Endothelial cell of umbilical vein (primary cell): Measurements from ENCODE around the gene HES2. TPM values are rescaled to one million over a fixed set of nuclear protein-coding genes. Genes with fewer than 3 reads are reported as not detected.
A peak's percentile ranks its signal among the peaks of the same experiment; 100 is the strongest.
"Not testable (repeated sequence)": the region's sequence is repeated elsewhere in the genome, so short reads cannot be mapped to it uniquely, and the experiment has no call there.

Experiments
- BruUV-seq: library from RNA; stranded (reverse); fragments of 400-500 nt; replicated peaks from 2 replicates; lab custom pipeline; 2021; lab: Mats Ljungman, UMichigan
- CTCF ChIA-PET: fragments of 300-600, 350-600 bp; sonication (Branson Sonifier 250); formaldehyde crosslinking; loops from one replicate; lab custom pipeline; 2021; ENCODE audit warnings: antibody characterized with exemption, inconsistent platforms; lab: Charles Lee
- POLR2A ChIA-PET: fragments of 300-600, 350-600 bp; sonication (Branson Sonifier 250); formaldehyde crosslinking; loops from one replicate; lab custom pipeline; 2021; ENCODE audit warnings: antibody characterized with exemption, inconsistent platforms; lab: Charles Lee
- DNase-seq: peaks from one replicate; pipeline ENCODE4 v3.0.0-alpha.2; 2011; ENCODE audit warnings: low read depth, low spot score
- FAIRE-seq: peaks from 2 replicates; lab custom pipeline; 2011; peaks lifted over from hg19 to GRCh38; lab: Jason Lieb, UNC
- H2AFZ ChIP-seq: 2 replicates; pipeline ENCODE4 v1.6.0; 2012; ENCODE audit warnings: low read depth, low read length, control low read depth, inconsistent platforms
- H3K27ac ChIP-seq: 2 replicates; pipeline ENCODE4 v1.5.1; 2011; ENCODE audit warnings: low read depth, mild to moderate bottlenecking, control low read depth, low read length, moderate library complexity; ENCODE audit not compliant: insufficient read depth
- H3K27me3 ChIP-seq, 2 experiments: 2 replicates each; pipeline versions ENCODE4 v1.6.0 to v1.6.1; 2011; ENCODE audit warnings: low read length in 2 of 2, mixed read lengths in 1 of 2; ENCODE audit not compliant: control insufficient read depth in 2 of 2, insufficient read depth in 2 of 2
- H3K36me3 ChIP-seq, 2 experiments: 2 replicates in 1 of 2; 3 replicates in 1 of 2; pipeline ENCODE4 v1.5.1; 2011; ENCODE audit warnings: low read length in 2 of 2, mild to moderate bottlenecking in 1 of 2, moderate library complexity in 1 of 2; ENCODE audit not compliant: control insufficient read depth in 2 of 2, insufficient read depth in 2 of 2; ENCODE audit errors: extremely low read depth in 1 of 2
- H3K4me1 ChIP-seq: 3 replicates; pipeline ENCODE4 v1.5.1; 2011; ENCODE audit warnings: mild to moderate bottlenecking, low read length; ENCODE audit not compliant: control insufficient read depth, insufficient read depth; ENCODE audit errors: extremely low read depth
- H3K4me2 ChIP-seq: 2 replicates; pipeline ENCODE4 v1.6.1; 2011; ENCODE audit warnings: low read length, control low read depth, mixed read lengths; ENCODE audit not compliant: insufficient read depth
- H3K4me3 ChIP-seq, 3 experiments: fragments of 200-600 bp in 1 of 3; sonication (generic), shearing (Covaris generic) in 1 of 3; replicated peaks in 1 of 3; 2 replicates each; pipeline ENCODE4 v1.5.1; 2011 to 2016; ENCODE audit warnings: control low read depth in 3 of 3, low read length in 3 of 3, mild to moderate bottlenecking in 2 of 3, inconsistent platforms in 1 of 3, low read depth in 1 of 3, moderate library complexity in 1 of 3; ENCODE audit not compliant: insufficient read depth in 1 of 3
- H3K79me2 ChIP-seq: 2 replicates; pipeline ENCODE4 v1.6.0; 2012; ENCODE audit warnings: low read length, inconsistent platforms; ENCODE audit not compliant: control insufficient read depth, insufficient read depth
- H3K9ac ChIP-seq: replicated peaks from 2 replicates; pipeline ENCODE3; 2011; ENCODE audit warnings: low read length, control low read depth; ENCODE audit not compliant: insufficient read depth; ENCODE audit errors: extremely low read depth
- H3K9me1 ChIP-seq: replicated peaks from 3 replicates; pipeline ENCODE4 v1.6.0; 2011; ENCODE audit warnings: mild to moderate bottlenecking, low read length; ENCODE audit not compliant: control insufficient read depth, insufficient read depth; ENCODE audit errors: extremely low read depth
- H3K9me3 ChIP-seq: replicated peaks from 2 replicates; pipeline ENCODE4 v1.5.1; 2012; ENCODE audit warnings: low read length, inconsistent platforms; ENCODE audit not compliant: control insufficient read depth, insufficient read depth
- H4K20me1 ChIP-seq: replicated peaks from 2 replicates; pipeline ENCODE3; 2011; ENCODE audit warnings: mild to moderate bottlenecking, low read length; ENCODE audit not compliant: control insufficient read depth, insufficient read depth; ENCODE audit errors: extremely low read depth
- CTCF ChIP-seq, 2 donors: IDR thresholded peaks; 1 replicate in 1 of 2; 2 replicates in 1 of 2; pipeline ENCODE4 v1.5.1; 2011; ENCODE audit warnings: low read length in 2 of 2, mild to moderate bottlenecking in 2 of 2, moderate library complexity in 2 of 2, control low read depth in 1 of 2, inconsistent platforms in 1 of 2, low read depth in 1 of 2; ENCODE audit not compliant: insufficient read depth in 1 of 2; ENCODE audit errors: extremely low read depth in 1 of 2
- EZH2 ChIP-seq: IDR thresholded peaks from 2 replicates; pipeline ENCODE4 v1.6.1; 2012; ENCODE audit warnings: borderline replicate concordance, low read depth, mild to moderate bottlenecking, moderate library complexity, low read length, inconsistent platforms; ENCODE audit not compliant: severe bottlenecking
- FOS ChIP-seq: IDR thresholded peaks from 2 replicates; pipeline ENCODE4 v1.6.1; 2011; ENCODE audit warnings: mild to moderate bottlenecking, low read length, moderate library complexity, borderline replicate concordance; ENCODE audit not compliant: insufficient read depth
- GATA2 ChIP-seq: IDR thresholded peaks from 2 replicates; pipeline ENCODE4 v1.7.0; 2011; ENCODE audit warnings: low read depth, mild to moderate bottlenecking, moderate library complexity, mixed read lengths, low read length; ENCODE audit not compliant: insufficient read length, insufficient read depth
- JUN ChIP-seq: IDR thresholded peaks from 2 replicates; pipeline ENCODE4 v1.6.1; 2011; ENCODE audit warnings: borderline replicate concordance, low read depth; ENCODE audit not compliant: insufficient read length, insufficient read depth
- MAX ChIP-seq: IDR thresholded peaks from 2 replicates; pipeline ENCODE4 v1.6.1; 2011; ENCODE audit not compliant: insufficient read depth, insufficient read length
- MYC ChIP-seq: IDR thresholded peaks from one replicate; pipeline ENCODE4 v1.6.1; 2011; ENCODE audit warnings: mild to moderate bottlenecking, low read depth, low read length
- POLR2A ChIP-seq: IDR thresholded peaks from 2 replicates; pipeline ENCODE4 v1.6.1; 2012; ENCODE audit warnings: low read depth, mild to moderate bottlenecking, control low read depth, low read length
- POLR2AphosphoS5 ChIP-seq: IDR thresholded peaks from 2 replicates; pipeline ENCODE4 v1.6.1; 2012; ENCODE audit warnings: low read depth, mild to moderate bottlenecking, control low read depth, low read length, moderate library complexity; ENCODE audit not compliant: insufficient read depth
- dilution Hi-C: fragments of 300-500 bp; cut with MboI; formaldehyde crosslinking; loops from one replicate; pipeline ENCODE4 v1.15.0; 2019; ENCODE audit warnings: low sequenced_read_pairs; ENCODE audit not compliant: extremely low pct_ligation_motif_present
- intact Hi-C: fragments of 100-400 bp; cut with micrococcal nuclease; formaldehyde crosslinking; loops from one replicate; pipeline ENCODE4 v1.10.0; 2022
- polyA plus RNA-seq, 4 experiments: library from polyadenylated mRNA; depleted of rRNA in 3 of 4; stranded (reverse) in 3 of 4; unstranded in 1 of 4; fragments of >200 nt; gene quantifications; 2 replicates each; pipeline versions ENCODE4 v1.2.1 to v1.2.3, GENCODE V29; 2011 to 2012; ENCODE audit warnings: missing spikeins in 1 of 4
- total RNA-seq: library from RNA; stranded (reverse); gene quantifications from 2 replicates; pipeline ENCODE4 v1.2.3, GENCODE V29; 2021

The HES2 gene
- total and polyA plus RNA-seq, 2 donors (not counting 3 experiments of a cell fraction or from before 2014, with no cell fraction given), result 3.6 to 9.4 TPM

GRCh38 chr1:6434186-6434585 is 14.5 kb upstream of the HES2 start:
- Histone ChIP-seq H3K36me3 (no peaks in the 10 kb centered on the region), H3K9me1 (no peaks in the 10 kb centered on the region), H3K27ac (no peak overlapping the region), H3K9me3 (no peaks in the 10 kb centered on the region), H2AFZ (no peak overlapping the region), H3K4me2 (no peak overlapping the region), H3K4me3 (no peak overlapping the region), H3K9ac (no peak overlapping the region), H3K27me3 (no peaks in the 10 kb centered on the region), H3K79me2 (no peaks in the 10 kb centered on the region), H4K20me1 (no peaks in the 10 kb centered on the region), H3K4me1 (no peaks in the 10 kb centered on the region)
- no peak for DNase-seq
- intact Hi-C loops (no loop called here), dilution Hi-C loops (no loop called here)
- no peak for FAIRE-seq
- no peak for TF ChIP-seq CTCF (IDR thresholded peaks at IDR 0.05; ENCODE audit: extremely low read depth in 1 of 2, insufficient read depth in 1 of 2, low read depth in 1 of 2, low read length in 2 of 2)
- no peak for TF ChIP-seq MAX
- no peak for TF ChIP-seq MYC
- TF ChIP-seq GATA2, result no peak
- TF ChIP-seq EZH2, result no peak
- no peak for TF ChIP-seq POLR2A
- TF ChIP-seq FOS, result no peak
- no peak for TF ChIP-seq POLR2AphosphoS5
- no peak for TF ChIP-seq JUN
- ChIA-PET CTCF (interaction anchor here (0.6 to 10.3 kb wide), 2 partner anchors 11 to 65 kb away, joined by 6 to 202 read pairs; partner anchors contain the start of genes ESPN and HES2), POLR2A (no interaction called here)
- BruUV-seq, result no TSS peak

GRCh38 chr1:6431645-6432579 is 12.2 kb upstream of the HES2 start:
- POLR2A ChIA-PET, result not testable (repeated sequence)
- FAIRE-seq, result peak; percentile 81
- CTCF ChIA-PET, result interaction anchor here (1.0 to 10.3 kb wide), 6 partner anchors 9 to 83 kb away, joined by 3 to 202 read pairs (median 6); partner anchors contain the start of genes ESPN and HES2

More at GRCh38 chr1:6431645-6432579, 12.2 kb upstream of the HES2 start:
- intact Hi-C loops, H2AFZ ChIP-seq, BruUV-seq, H3K79me2 ChIP-seq, H4K20me1 ChIP-seq, dilution Hi-C loops, H3K4me3 ChIP-seq, H3K27ac ChIP-seq, H3K9me3 ChIP-seq, H3K27me3 ChIP-seq, DNase-seq, H3K9ac ChIP-seq, H3K4me2 ChIP-seq, H3K4me1 ChIP-seq, H3K36me3 ChIP-seq, H3K9me1 ChIP-seq: not testable (repeated sequence)
